Heart left ventricle (tissue), 13 donors: Measurements from ENCODE around the gene PARD3B.

Source experiments
- POLR2A ChIP-seq, 2 donors: fragments of 450-650 bp; IDR thresholded peaks; one replicate each; pipeline ENCODE4 v1.6.1; 2017; ENCODE audit warnings: antibody characterized with exemption in 2 of 2, mild to moderate bottlenecking in 2 of 2, moderate library complexity in 2 of 2
- TF ChIP-seq, protein P1 (sequence below), 12 donors: fragments of 200-600 bp; sonication (generic) in 4 of 12; IDR thresholded peaks; one replicate each; pipeline versions ENCODE4 v1.5.0 to v1.8.0; 2018 to 2022; ENCODE audit warnings: antibody characterized with exemption in 12 of 12, mild to moderate bottlenecking in 5 of 12
- donor health status: ischemic (EF 13 %, LVEDD 7.1; RV severe dilation, severe dysfunction).
- donor health status: DM: no; HTN: yes; CAD: no.
- donor health status: DM: no; HTN: no; CAD: no.
- donor health status: ischemic (EF 25% LVEDD 6.9; RV normal size, moderate dysfunction).
- donor health status: ischemic (EF 25% LVEDD 5.7; RV mildly dilated, moderate dysfunction).
- donor health status: ischemic (EF 35%, LVEDD 5.7; RV mildly dilated, moderate dysfunction).
- donor health status: nonischemic (EF 11% LVEDD 7.7; RV severe dilation, severe dysfunction).
- donor health status: DM: yes; HTN: yes; CAD: no.
- donor health status: PGD.
- donor health status: ischemic (EF 29% LVEDD 5.4; RV normal size, mild dysfunction).
- donor health status: nonischemic (EF 23%, LVEDD 6.1; RV moderate dilation, normal function).

GRCh38 chr2:204530464-204530805 is 14.8 kb upstream of the PARD3B start:
- TF ChIP-seq, protein P1, sequence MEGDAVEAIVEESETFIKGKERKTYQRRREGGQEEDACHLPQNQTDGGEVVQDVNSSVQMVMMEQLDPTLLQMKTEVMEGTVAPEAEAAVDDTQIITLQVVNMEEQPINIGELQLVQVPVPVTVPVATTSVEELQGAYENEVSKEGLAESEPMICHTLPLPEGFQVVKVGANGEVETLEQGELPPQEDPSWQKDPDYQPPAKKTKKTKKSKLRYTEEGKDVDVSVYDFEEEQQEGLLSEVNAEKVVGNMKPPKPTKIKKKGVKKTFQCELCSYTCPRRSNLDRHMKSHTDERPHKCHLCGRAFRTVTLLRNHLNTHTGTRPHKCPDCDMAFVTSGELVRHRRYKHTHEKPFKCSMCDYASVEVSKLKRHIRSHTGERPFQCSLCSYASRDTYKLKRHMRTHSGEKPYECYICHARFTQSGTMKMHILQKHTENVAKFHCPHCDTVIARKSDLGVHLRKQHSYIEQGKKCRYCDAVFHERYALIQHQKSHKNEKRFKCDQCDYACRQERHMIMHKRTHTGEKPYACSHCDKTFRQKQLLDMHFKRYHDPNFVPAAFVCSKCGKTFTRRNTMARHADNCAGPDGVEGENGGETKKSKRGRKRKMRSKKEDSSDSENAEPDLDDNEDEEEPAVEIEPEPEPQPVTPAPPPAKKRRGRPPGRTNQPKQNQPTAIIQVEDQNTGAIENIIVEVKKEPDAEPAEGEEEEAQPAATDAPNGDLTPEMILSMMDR (IDR thresholded peaks at IDR 0.05), result no peak
- no peak for TF ChIP-seq POLR2A (IDR thresholded peaks at IDR 0.05)
